Measurements from ENCODE around the gene TULP4.

Gene TULP4

DNA sequence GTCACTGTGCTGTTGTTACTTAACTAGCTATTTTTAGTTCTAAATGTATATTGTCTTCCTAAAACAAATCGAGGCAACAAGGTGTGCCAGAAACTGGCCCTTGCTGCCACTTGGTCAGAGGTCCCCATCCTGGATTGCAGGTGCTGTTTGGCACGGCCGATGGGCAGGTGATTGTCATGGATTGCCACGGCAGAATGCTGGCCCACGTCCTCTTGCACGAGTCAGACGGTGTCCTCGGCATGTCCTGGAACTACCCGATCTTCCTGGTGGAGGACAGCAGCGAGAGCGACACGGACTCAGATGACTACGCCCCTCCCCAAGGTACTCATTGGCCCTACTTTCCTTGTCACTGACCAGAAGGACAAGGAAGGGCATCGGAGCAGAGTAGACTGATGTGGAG lies 136.6 kb downstream of the TULP4 start:
- CTCF ChIA-PET, result interaction anchor here (0.6 kb wide), 1 partner anchor 71 kb away, joined by 3 read pairs; no protein-coding TSS in a partner anchor
- no peak for DNase-seq (ENCODE audit: extremely low spot score)
- POLR2A ChIA-PET, result no interaction called here
- no peak for TF ChIP-seq BHLHE40 (IDR thresholded peaks at IDR 0.05; ENCODE audit: borderline replicate concordance)
- TF ChIP-seq ZNF384 (IDR thresholded peaks at IDR 0.05), result no peak
- TF ChIP-seq ARNT (IDR thresholded peaks at IDR 0.05), result no peak
- no peak for TF ChIP-seq SUZ12 (IDR thresholded peaks at IDR 0.05)
- TF ChIP-seq PKNOX1 (IDR thresholded peaks at IDR 0.05), result no peak

GRCh38 chr6:158452191-158452590 lies 139.9 kb downstream of the TULP4 start:
- DNase-seq (ENCODE audit: extremely low spot score), result no peak
- CTCF ChIA-PET, result no interaction called here
- POLR2A ChIA-PET, result no interaction called here
- TF ChIP-seq FOXM1 (IDR thresholded peaks at IDR 0.05; ENCODE audit: borderline replicate concordance) (no peak), ELF4 (IDR thresholded peaks at IDR 0.05) (no peak), FOXA1 (IDR thresholded peaks at IDR 0.05) (no peak), LEF1 (IDR thresholded peaks at IDR 0.05; ENCODE audit: borderline replicate concordance) (no peak), L3MBTL2 (conservative IDR thresholded peaks at IDR 0.05) (no peak), PKNOX1 (IDR thresholded peaks at IDR 0.05) (no peak), CTBP1 (IDR thresholded peaks at IDR 0.05; ENCODE audit: borderline replicate concordance) (no peak), SP1 (IDR thresholded peaks at IDR 0.05) (no peak), BHLHE40 (IDR thresholded peaks at IDR 0.05; ENCODE audit: borderline replicate concordance) (no peak), SUZ12 (IDR thresholded peaks at IDR 0.05) (no peak), HDGF (IDR thresholded peaks at IDR 0.05; ENCODE audit: borderline replicate concordance) (no peak), ARNT (IDR thresholded peaks at IDR 0.05) (no peak), ZNF384 (IDR thresholded peaks at IDR 0.05) (no peak), NFRKB (IDR thresholded peaks at IDR 0.05) (no peak), FOXK2 (IDR thresholded peaks at IDR 0.05) (no peak), TARDBP (IDR thresholded peaks at IDR 0.05) (no peak)

- no peak for TF ChIP-seq LEF1 (IDR thresholded peaks at IDR 0.05; ENCODE audit: borderline replicate concordance)
- TF ChIP-seq TARDBP (IDR thresholded peaks at IDR 0.05), result no peak
- TF ChIP-seq NFRKB (IDR thresholded peaks at IDR 0.05), result no peak
- TF ChIP-seq FOXM1 (IDR thresholded peaks at IDR 0.05; ENCODE audit: borderline replicate concordance), result no peak
- TF ChIP-seq L3MBTL2 (conservative IDR thresholded peaks at IDR 0.05), result no peak
- no peak for TF ChIP-seq ZNF384 (IDR thresholded peaks at IDR 0.05)
- TF ChIP-seq SP1 (IDR thresholded peaks at IDR 0.05), result no peak
- TF ChIP-seq FOXA1 (IDR thresholded peaks at IDR 0.05), result no peak
- TF ChIP-seq HDGF (IDR thresholded peaks at IDR 0.05; ENCODE audit: borderline replicate concordance), result no peak
- TF ChIP-seq ARNT (IDR thresholded peaks at IDR 0.05), result no peak
- TF ChIP-seq FOXK2 (IDR thresholded peaks at IDR 0.05), result no peak
- TF ChIP-seq CTBP1 (IDR thresholded peaks at IDR 0.05; ENCODE audit: borderline replicate concordance), result no peak
- TF ChIP-seq PKNOX1 (IDR thresholded peaks at IDR 0.05), result no peak
- TF ChIP-seq BHLHE40 (IDR thresholded peaks at IDR 0.05; ENCODE audit: borderline replicate concordance), result no peak
- no peak for TF ChIP-seq ELF4 (IDR thresholded peaks at IDR 0.05)
- TF ChIP-seq SUZ12 (IDR thresholded peaks at IDR 0.05), result no peak
- POLR2A ChIA-PET, result no interaction called here
- DNase-seq (ENCODE audit: extremely low spot score), result no peak
- CTCF ChIA-PET, result no interaction called here
Measured at GRCh38 chr6:158457131-158457530, 144.9 kb downstream of the TULP4 start.

DNA sequence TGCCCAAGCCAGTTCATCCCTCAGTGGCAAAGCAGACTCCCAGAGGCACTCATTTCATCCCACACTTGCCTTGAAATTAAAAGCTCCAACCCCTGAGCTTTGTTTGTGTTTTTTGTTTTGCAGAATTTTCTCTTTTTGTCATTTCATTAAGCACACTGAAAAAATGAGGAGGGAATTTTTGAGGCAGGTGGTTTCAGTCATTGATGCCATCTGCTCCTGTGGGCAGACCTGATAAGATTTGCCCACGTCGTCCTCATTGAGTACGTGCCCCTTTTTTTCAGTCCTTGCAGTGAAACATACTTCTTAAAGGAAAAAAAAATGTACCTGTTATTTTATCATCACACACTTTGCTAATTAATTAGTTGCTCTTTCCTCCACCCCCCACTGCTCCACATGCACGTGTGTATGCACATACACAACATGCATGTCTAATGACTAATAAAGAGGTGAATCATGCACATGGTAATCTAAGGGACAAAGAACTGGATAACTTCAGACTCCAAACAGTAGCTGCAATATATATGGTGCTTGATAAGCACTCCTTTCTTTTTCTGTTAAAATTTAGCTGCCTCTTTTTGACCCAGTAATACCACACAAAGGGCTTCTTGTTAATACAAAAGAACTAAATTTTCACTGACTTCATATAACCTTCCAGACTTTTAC lies 145.5 kb downstream of the TULP4 start:
- ChIA-PET POLR2A (no interaction called here), CTCF (no interaction called here)
- DNase-seq (ENCODE audit: extremely low spot score), result no peak
- TF ChIP-seq TARDBP (IDR thresholded peaks at IDR 0.05) (no peak), BHLHE40 (IDR thresholded peaks at IDR 0.05; ENCODE audit: borderline replicate concordance) (no peak), FOXM1 (IDR thresholded peaks at IDR 0.05; ENCODE audit: borderline replicate concordance) (no peak), PKNOX1 (IDR thresholded peaks at IDR 0.05) (no peak), ZNF384 (IDR thresholded peaks at IDR 0.05) (no peak), ARNT (IDR thresholded peaks at IDR 0.05) (no peak), ELF4 (IDR thresholded peaks at IDR 0.05) (no peak), SUZ12 (IDR thresholded peaks at IDR 0.05) (no peak), SP1 (IDR thresholded peaks at IDR 0.05) (no peak), FOXK2 (IDR thresholded peaks at IDR 0.05) (no peak), FOXA1 (IDR thresholded peaks at IDR 0.05) (no peak), CTBP1 (IDR thresholded peaks at IDR 0.05; ENCODE audit: borderline replicate concordance) (no peak)

- DNase-seq (ENCODE audit: extremely low spot score), result no peak
- ChIA-PET POLR2A (no interaction called here), CTCF (no interaction called here)
- TF ChIP-seq HDGF (IDR thresholded peaks at IDR 0.05; ENCODE audit: borderline replicate concordance) (no peak), FOXA1 (IDR thresholded peaks at IDR 0.05) (no peak), FOXK2 (IDR thresholded peaks at IDR 0.05) (no peak), NFRKB (IDR thresholded peaks at IDR 0.05) (no peak), PKNOX1 (IDR thresholded peaks at IDR 0.05) (no peak), ZNF384 (IDR thresholded peaks at IDR 0.05) (no peak), BHLHE40 (IDR thresholded peaks at IDR 0.05; ENCODE audit: borderline replicate concordance) (no peak), CTBP1 (IDR thresholded peaks at IDR 0.05; ENCODE audit: borderline replicate concordance) (no peak), SUZ12 (IDR thresholded peaks at IDR 0.05) (no peak), L3MBTL2 (conservative IDR thresholded peaks at IDR 0.05) (no peak), ELF4 (IDR thresholded peaks at IDR 0.05) (no peak), SP1 (IDR thresholded peaks at IDR 0.05) (no peak), TARDBP (IDR thresholded peaks at IDR 0.05) (no peak), FOXM1 (IDR thresholded peaks at IDR 0.05; ENCODE audit: borderline replicate concordance) (no peak)
Measured at GRCh38 chr6:158459726-158460125, 147.5 kb downstream of the TULP4 start.
